KMS-11 (cell line): ENCODE measurements around the gene C5orf46.

Experiments
- H2AFZ ChIP-seq: fragments of 200-600 bp; sonication (generic); 2 replicates; pipeline ENCODE4 v1.6.1; 2016; ENCODE audit warnings: antibody characterized with exemption, mixed run types, low read depth
- H3K27ac ChIP-seq: fragments of 200-600 bp; sonication (generic); 2 replicates; pipeline ENCODE4 v1.6.1; 2016; ENCODE audit warnings: mild to moderate bottlenecking, mixed run types
- H3K27me3 ChIP-seq: fragments of 200-600 bp; sonication (generic); 2 replicates; pipeline ENCODE4 v1.6.1; 2017; ENCODE audit warnings: mild to moderate bottlenecking, low read depth, mixed run types, moderate library complexity; ENCODE audit not compliant: insufficient read depth
- H3K36me3 ChIP-seq: fragments of 200-600 bp; sonication (generic); 2 replicates; pipeline ENCODE4 v1.6.1; 2017; ENCODE audit warnings: mild to moderate bottlenecking, mixed run types; ENCODE audit not compliant: insufficient read depth
- H3K4me1 ChIP-seq: fragments of 200-600 bp; sonication (generic); 2 replicates; pipeline ENCODE4 v1.6.1; 2016; ENCODE audit warnings: mild to moderate bottlenecking, low read depth, mixed run types; ENCODE audit not compliant: poor library complexity, severe bottlenecking
- H3K4me2 ChIP-seq: fragments of 200-600 bp; sonication (generic); 2 replicates; pipeline ENCODE4 v1.7.0; 2016; ENCODE audit warnings: mild to moderate bottlenecking, mixed run types
- H3K4me3 ChIP-seq: fragments of 200-600 bp; sonication (generic); IDR thresholded peaks from 2 replicates; pipeline ENCODE4 v1.6.1; 2017; ENCODE audit warnings: low read depth, low read length, mixed read lengths; ENCODE audit not compliant: insufficient read depth
- H3K79me2 ChIP-seq: fragments of 200-600 bp; sonication (generic); 2 replicates; pipeline ENCODE4 v1.6.1; 2016; ENCODE audit warnings: low read depth, mixed run types; ENCODE audit not compliant: insufficient read depth
- H3K9ac ChIP-seq: fragments of 200-600 bp; sonication (generic); 2 replicates; pipeline ENCODE4 v1.6.1; 2016; ENCODE audit warnings: mild to moderate bottlenecking, mixed run types
- H4K20me1 ChIP-seq: fragments of 200-600 bp; sonication (generic); 2 replicates; pipeline ENCODE4 v1.6.1; 2016; ENCODE audit warnings: mild to moderate bottlenecking, mixed run types; ENCODE audit not compliant: insufficient read depth
- CTCF ChIP-seq: fragments of 200-600 bp; sonication (generic); conservative IDR thresholded peaks from 2 replicates; pipeline ENCODE4 v1.6.1; 2017; ENCODE audit warnings: low read depth, mild to moderate bottlenecking, antibody characterized with exemption, low read length, moderate library complexity, mixed read lengths

Gene C5orf46

DNA sequence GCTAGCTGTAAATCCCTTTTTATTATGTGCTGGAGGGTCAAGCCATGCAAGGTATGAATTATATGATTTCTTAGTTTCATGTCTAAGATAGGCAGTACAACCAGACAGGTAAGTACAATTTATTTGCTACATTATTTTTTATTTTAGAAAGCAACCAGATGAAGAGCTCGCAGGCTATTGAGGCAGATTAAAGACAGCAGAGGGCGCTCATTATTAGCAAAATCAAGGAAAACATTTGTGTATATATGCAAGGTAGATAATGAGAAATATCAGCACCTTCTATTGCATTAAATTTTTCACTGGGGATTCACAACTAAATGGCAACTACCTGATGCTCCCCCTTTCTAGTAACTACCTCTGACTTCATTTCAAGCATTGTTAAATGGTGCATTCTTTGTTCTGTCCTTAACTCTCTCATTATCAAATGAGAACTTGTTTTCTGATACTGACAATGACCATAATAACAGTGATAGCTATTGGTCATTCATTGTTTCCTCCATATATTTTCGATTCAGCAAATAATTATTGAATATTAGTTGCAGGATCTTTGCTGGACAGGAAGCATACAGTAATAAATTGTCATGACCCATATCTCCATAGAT lies 19.2 kb downstream of the C5orf46 start:
- no peak overlapping the region for H3K27ac ChIP-seq
- H2AFZ ChIP-seq: no peak overlapping the region
- H3K4me3 ChIP-seq: no peak overlapping the region
- no peaks in the 10 kb centered on the region for H3K27me3 ChIP-seq
- TF ChIP-seq CTCF: peak; percentile 63
- H4K20me1 ChIP-seq: no peaks in the 10 kb centered on the region
- no peaks in the 10 kb centered on the region for H3K36me3 ChIP-seq
- H3K9ac ChIP-seq: no peak overlapping the region
- no peaks in the 10 kb centered on the region for H3K79me2 ChIP-seq
- no peak overlapping the region for H3K4me2 ChIP-seq
- no peaks in the 10 kb centered on the region for H3K4me1 ChIP-seq

DNA sequence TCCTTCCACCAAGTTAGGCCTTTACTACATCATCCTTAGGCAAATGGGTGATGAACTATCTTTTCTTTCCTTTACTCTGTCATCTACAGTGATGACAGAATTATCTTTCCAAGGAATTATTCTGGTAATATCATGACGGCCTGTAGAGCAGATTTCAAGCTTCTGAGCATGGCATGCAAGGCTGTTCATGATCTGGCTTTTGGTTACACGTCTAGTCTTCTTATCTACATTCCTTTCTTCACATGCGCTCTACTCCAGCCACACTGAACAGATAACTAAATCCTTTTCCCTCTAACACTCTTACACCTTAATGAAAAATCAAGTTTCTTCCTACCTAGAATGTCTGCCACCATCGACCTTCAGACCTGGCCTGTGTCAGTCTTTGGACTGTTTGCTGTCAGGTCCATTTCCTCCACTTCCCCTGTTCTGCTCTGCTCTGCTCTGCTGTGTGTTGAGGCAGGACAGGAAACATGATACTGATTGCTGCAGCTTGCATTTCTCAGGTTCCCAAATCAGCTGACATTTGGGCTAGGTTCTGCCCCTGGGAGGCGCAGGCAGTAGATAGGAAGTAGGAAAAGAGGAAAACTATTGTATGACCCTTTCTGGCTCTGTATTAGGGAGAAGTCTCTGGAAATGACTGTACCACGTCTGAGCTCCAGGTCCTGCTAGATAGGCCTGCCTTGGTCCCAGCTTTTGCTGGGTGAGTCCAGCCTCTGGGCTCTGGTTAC lies 23.6 kb downstream of the C5orf46 start:
- H3K4me2 ChIP-seq: no peak overlapping the region
- H3K9ac ChIP-seq: no peak overlapping the region
- no peak for TF ChIP-seq CTCF
- no peaks in the 10 kb centered on the region for H3K79me2 ChIP-seq
- H3K27me3 ChIP-seq: no peaks in the 10 kb centered on the region
- no peak overlapping the region for H2AFZ ChIP-seq
- H3K27ac ChIP-seq: no peak overlapping the region
- no peak overlapping the region for H3K4me3 ChIP-seq
- no peaks in the 10 kb centered on the region for H4K20me1 ChIP-seq
- no peaks in the 10 kb centered on the region for H3K36me3 ChIP-seq
- no peaks in the 10 kb centered on the region for H3K4me1 ChIP-seq

GRCh38 chr5:147880487-147880886 lies 25.9 kb downstream of the C5orf46 start:
- Histone ChIP-seq H4K20me1 (no peaks in the 10 kb centered on the region), H3K4me2 (no peak overlapping the region), H3K36me3 (no peaks in the 10 kb centered on the region), H2AFZ (no peak overlapping the region), H3K9ac (no peak overlapping the region), H3K27me3 (no peaks in the 10 kb centered on the region), H3K4me3 (no peak overlapping the region), H3K27ac (no peak overlapping the region), H3K79me2 (no peaks in the 10 kb centered on the region), H3K4me1 (no peaks in the 10 kb centered on the region)
- no peak for TF ChIP-seq CTCF

- no peaks in the 10 kb centered on the region for H3K4me1 ChIP-seq
- no peak overlapping the region for H2AFZ ChIP-seq
- H3K36me3 ChIP-seq: no peaks in the 10 kb centered on the region
- no peaks in the 10 kb centered on the region for H3K27me3 ChIP-seq
- H3K79me2 ChIP-seq: no peaks in the 10 kb centered on the region
- no peak overlapping the region for H3K27ac ChIP-seq
- H4K20me1 ChIP-seq: no peaks in the 10 kb centered on the region
- no peak overlapping the region for H3K9ac ChIP-seq
- no peak overlapping the region for H3K4me3 ChIP-seq
- no peak overlapping the region for H3K4me2 ChIP-seq
- TF ChIP-seq CTCF: no peak
Observed at GRCh38 chr5:147879784-147880183, 26.6 kb downstream of the C5orf46 start.
